ENCODE measurements around the gene NME2.

DNA sequence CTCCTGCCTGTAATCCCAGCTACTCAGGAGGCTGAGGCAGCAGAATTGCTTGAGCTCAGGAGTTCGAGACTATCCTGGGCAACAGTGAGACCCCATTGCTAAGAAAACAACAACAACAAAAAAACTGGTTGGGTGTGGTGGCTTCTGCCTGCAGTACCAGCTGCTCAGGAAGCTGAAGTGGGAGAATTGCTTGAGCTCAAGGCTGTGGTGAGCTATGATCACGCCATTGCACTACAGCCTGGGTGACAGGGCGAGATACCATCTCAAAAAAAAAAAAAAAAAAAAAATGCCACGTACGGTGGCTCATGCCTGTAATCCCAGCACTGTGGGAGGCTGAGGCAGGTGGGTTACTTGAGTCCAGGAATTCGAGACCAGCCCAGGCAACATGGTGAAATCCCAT is 34.1 kb downstream of the NME2 start:
- no peak for TF ChIP-seq POLR2A (IDR thresholded peaks at IDR 0.05)
- TF ChIP-seq, protein P1, sequence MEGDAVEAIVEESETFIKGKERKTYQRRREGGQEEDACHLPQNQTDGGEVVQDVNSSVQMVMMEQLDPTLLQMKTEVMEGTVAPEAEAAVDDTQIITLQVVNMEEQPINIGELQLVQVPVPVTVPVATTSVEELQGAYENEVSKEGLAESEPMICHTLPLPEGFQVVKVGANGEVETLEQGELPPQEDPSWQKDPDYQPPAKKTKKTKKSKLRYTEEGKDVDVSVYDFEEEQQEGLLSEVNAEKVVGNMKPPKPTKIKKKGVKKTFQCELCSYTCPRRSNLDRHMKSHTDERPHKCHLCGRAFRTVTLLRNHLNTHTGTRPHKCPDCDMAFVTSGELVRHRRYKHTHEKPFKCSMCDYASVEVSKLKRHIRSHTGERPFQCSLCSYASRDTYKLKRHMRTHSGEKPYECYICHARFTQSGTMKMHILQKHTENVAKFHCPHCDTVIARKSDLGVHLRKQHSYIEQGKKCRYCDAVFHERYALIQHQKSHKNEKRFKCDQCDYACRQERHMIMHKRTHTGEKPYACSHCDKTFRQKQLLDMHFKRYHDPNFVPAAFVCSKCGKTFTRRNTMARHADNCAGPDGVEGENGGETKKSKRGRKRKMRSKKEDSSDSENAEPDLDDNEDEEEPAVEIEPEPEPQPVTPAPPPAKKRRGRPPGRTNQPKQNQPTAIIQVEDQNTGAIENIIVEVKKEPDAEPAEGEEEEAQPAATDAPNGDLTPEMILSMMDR (IDR thresholded peaks at IDR 0.05): no peak

Data from lower leg skin (tissue), 3 donors.